Measurements from ENCODE around the gene NTS.

GRCh38 chr12:85856966-85857365, 17.1 kb upstream of the NTS start:
- TF ChIP-seq EZH2 (IDR thresholded peaks at IDR 0.05; ENCODE audit: insufficient read depth, low read length): no peak
- TF ChIP-seq, protein P1, sequence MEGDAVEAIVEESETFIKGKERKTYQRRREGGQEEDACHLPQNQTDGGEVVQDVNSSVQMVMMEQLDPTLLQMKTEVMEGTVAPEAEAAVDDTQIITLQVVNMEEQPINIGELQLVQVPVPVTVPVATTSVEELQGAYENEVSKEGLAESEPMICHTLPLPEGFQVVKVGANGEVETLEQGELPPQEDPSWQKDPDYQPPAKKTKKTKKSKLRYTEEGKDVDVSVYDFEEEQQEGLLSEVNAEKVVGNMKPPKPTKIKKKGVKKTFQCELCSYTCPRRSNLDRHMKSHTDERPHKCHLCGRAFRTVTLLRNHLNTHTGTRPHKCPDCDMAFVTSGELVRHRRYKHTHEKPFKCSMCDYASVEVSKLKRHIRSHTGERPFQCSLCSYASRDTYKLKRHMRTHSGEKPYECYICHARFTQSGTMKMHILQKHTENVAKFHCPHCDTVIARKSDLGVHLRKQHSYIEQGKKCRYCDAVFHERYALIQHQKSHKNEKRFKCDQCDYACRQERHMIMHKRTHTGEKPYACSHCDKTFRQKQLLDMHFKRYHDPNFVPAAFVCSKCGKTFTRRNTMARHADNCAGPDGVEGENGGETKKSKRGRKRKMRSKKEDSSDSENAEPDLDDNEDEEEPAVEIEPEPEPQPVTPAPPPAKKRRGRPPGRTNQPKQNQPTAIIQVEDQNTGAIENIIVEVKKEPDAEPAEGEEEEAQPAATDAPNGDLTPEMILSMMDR (IDR thresholded peaks at IDR 0.05; ENCODE audit: insufficient read depth, low read depth, low read length): no peak

Data from astrocyte (in vitro differentiated cells and primary cell).